ENCODE data around the gene PIK3C3. TPM values are rescaled to one million over a fixed set of nuclear protein-coding genes. Genes with fewer than 3 reads are reported as not detected.
A peak's percentile ranks its signal among the peaks of the same experiment; 100 is the strongest.

PIK3C3 gene
- total and polyA plus RNA-seq, 4 donors = 12.2 to 25.8 (median 15.8) TPM

GRCh38 chr18:42028247-42028832 is 73.3 kb downstream of the PIK3C3 start:
- no peaks in the 10 kb centered on the region for H3K9me3 ChIP-seq (ENCODE audit: control insufficient read depth in 4 of 4, low read length in 3 of 4)
- no peak overlapping the region for H3K4me3 ChIP-seq (ENCODE audit: low read depth in 1 of 3, low read length in 3 of 3)
- no peak overlapping the region for H3K27ac ChIP-seq (ENCODE audit: low read depth in 1 of 2, low read length in 2 of 2)
- no peak for DNase-seq (ENCODE audit: low spot score)
- TF ChIP-seq EGR1 (IDR thresholded peaks at IDR 0.05; ENCODE audit: low read depth in 2 of 2) = no peak
- no peak for TF ChIP-seq YY1 (IDR thresholded peaks at IDR 0.05)
- TF ChIP-seq RAD21 (IDR thresholded peaks at IDR 0.05) = peak; percentile 52 to 74
- peak; percentile 66 for TF ChIP-seq CTCF (IDR thresholded peaks at IDR 0.05; ENCODE audit: low read depth, low read length, missing input control)
- no peak for TF ChIP-seq REST (IDR thresholded peaks at IDR 0.05)
- no peak for TF ChIP-seq ATF3 (IDR thresholded peaks at IDR 0.05)
- no peak for TF ChIP-seq FOXA2 (IDR thresholded peaks at IDR 0.05)
- 48% methylated on average over 6 of the region's 6 CpGs for WGBS
- H3K36me3 ChIP-seq (ENCODE audit: control insufficient read depth in 4 of 4, insufficient read depth in 3 of 4, low read depth in 1 of 4, low read length in 3 of 4) = peaks cover 0 to 25% (median 12%) of the 10 kb centered on the region in 4 donors
- no peaks in the 10 kb centered on the region for H3K27me3 ChIP-seq (ENCODE audit: control insufficient read depth in 4 of 4, insufficient read depth in 4 of 4, low read length in 3 of 4)
- H3K4me1 ChIP-seq (ENCODE audit: control insufficient read depth in 4 of 4, insufficient read depth in 4 of 4, low read length in 3 of 4) = no peaks in the 10 kb centered on the region
- H3K9ac ChIP-seq (ENCODE audit: low read depth in 1 of 2, low read length in 2 of 2) = no peak overlapping the region

GRCh38 chr18:42029092-42029491 is 74.1 kb downstream of the PIK3C3 start:
- Histone ChIP-seq H3K27me3 (ENCODE audit: control insufficient read depth in 4 of 4, insufficient read depth in 4 of 4, low read length in 3 of 4) (no peaks in the 10 kb centered on the region), H3K4me1 (ENCODE audit: control insufficient read depth in 4 of 4, insufficient read depth in 4 of 4, low read length in 3 of 4) (no peaks in the 10 kb centered on the region), H3K27ac (ENCODE audit: low read depth in 1 of 2, low read length in 2 of 2) (no peak overlapping the region), H3K36me3 (ENCODE audit: control insufficient read depth in 4 of 4, insufficient read depth in 3 of 4, low read depth in 1 of 4, low read length in 3 of 4) (peaks cover 0 to 26% (median 17%) of the 10 kb centered on the region in 4 donors), H3K9me3 (ENCODE audit: control insufficient read depth in 4 of 4, low read length in 3 of 4) (no peaks in the 10 kb centered on the region), H3K4me3 (ENCODE audit: low read depth in 1 of 3, low read length in 3 of 3) (no peak overlapping the region), H3K9ac (ENCODE audit: low read depth in 1 of 2, low read length in 2 of 2) (no peak overlapping the region)
- WGBS = 91% methylated on average over 7 of the region's 7 CpGs
- no peak for DNase-seq (ENCODE audit: low spot score)
- no peak for TF ChIP-seq RAD21 (IDR thresholded peaks at IDR 0.05)
- no peak for TF ChIP-seq HNF4G (IDR thresholded peaks at IDR 0.05)
- TF ChIP-seq NR2F2 (IDR thresholded peaks at IDR 0.05) = no peak
- TF ChIP-seq RXRA (IDR thresholded peaks at IDR 0.05) = no peak
- TF ChIP-seq HNF4A (conservative IDR thresholded peaks at IDR 0.05) = no peak
- no peak for TF ChIP-seq GABPA (IDR thresholded peaks at IDR 0.05 in 1 of 2, conservative IDR thresholded peaks at IDR 0.05 in 1 of 2)
- no peak for TF ChIP-seq JUND (IDR thresholded peaks at IDR 0.05)
- no peak for TF ChIP-seq EGR1 (IDR thresholded peaks at IDR 0.05; ENCODE audit: low read depth in 2 of 2)
- no peak for TF ChIP-seq REST (IDR thresholded peaks at IDR 0.05)
- TF ChIP-seq CTCF (IDR thresholded peaks at IDR 0.05; ENCODE audit: low read depth, low read length, missing input control) = no peak
- no peak for TF ChIP-seq ZBTB33 (IDR thresholded peaks at IDR 0.05)
- no peak for TF ChIP-seq MAX (IDR thresholded peaks at IDR 0.05)
- TF ChIP-seq TAF1 (conservative IDR thresholded peaks at IDR 0.05) = no peak
- no peak for TF ChIP-seq ATF3 (IDR thresholded peaks at IDR 0.05)
- no peak for TF ChIP-seq YY1 (IDR thresholded peaks at IDR 0.05)
